ENCODE measurements around the gene NEDD8. TPM values are rescaled to one million over a fixed set of nuclear protein-coding genes. Genes with fewer than 3 reads are reported as not detected.
A peak's percentile ranks its signal among the peaks of the same experiment; 100 is the strongest.
"Not testable (repeated sequence)": the region's sequence is repeated elsewhere in the genome, so short reads cannot be mapped to it uniquely, and the experiment has no call there.

NEDD8 gene
- polyA plus RNA-seq, 1 experiment, result 242 TPM

DNA sequence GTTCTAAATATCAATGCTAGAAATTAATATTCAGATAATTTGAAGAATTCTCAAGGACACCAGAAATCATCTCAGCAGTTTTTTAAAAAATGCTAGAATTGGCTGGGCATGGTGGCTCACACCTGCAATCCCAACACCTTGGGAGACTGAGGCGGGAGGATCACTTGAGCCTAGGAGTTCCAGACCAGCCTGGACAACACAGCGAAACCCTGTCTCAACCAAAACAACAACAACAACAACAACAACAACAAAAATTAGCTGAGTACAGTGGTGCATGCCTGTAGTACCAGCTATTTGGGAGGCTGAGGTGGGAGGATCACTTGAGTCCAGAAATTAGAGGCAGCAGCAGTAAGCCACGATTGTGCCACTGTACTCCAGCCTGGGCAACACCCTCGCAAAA is 13.1 kb downstream of the NEDD8 start:
- TF ChIP-seq, protein P1, sequence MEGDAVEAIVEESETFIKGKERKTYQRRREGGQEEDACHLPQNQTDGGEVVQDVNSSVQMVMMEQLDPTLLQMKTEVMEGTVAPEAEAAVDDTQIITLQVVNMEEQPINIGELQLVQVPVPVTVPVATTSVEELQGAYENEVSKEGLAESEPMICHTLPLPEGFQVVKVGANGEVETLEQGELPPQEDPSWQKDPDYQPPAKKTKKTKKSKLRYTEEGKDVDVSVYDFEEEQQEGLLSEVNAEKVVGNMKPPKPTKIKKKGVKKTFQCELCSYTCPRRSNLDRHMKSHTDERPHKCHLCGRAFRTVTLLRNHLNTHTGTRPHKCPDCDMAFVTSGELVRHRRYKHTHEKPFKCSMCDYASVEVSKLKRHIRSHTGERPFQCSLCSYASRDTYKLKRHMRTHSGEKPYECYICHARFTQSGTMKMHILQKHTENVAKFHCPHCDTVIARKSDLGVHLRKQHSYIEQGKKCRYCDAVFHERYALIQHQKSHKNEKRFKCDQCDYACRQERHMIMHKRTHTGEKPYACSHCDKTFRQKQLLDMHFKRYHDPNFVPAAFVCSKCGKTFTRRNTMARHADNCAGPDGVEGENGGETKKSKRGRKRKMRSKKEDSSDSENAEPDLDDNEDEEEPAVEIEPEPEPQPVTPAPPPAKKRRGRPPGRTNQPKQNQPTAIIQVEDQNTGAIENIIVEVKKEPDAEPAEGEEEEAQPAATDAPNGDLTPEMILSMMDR (IDR thresholded peaks at IDR 0.05; ENCODE audit: insufficient read depth, low read depth, low read length), result no peak
- DNase-seq (ENCODE audit: low read depth), result no peak
- Histone ChIP-seq H3K36me3 (ENCODE audit: control insufficient read depth, insufficient read depth, low read length) (peaks cover 5% of the 10 kb centered on the region), H3K27me3 (ENCODE audit: control insufficient read depth, insufficient read depth, low read length) (no peaks in the 10 kb centered on the region), H3K4me3 (ENCODE audit: low read depth, low read length) (no peak overlapping the region)
- POLR2A ChIA-PET, result interaction anchor here (0.6 kb wide), 1 partner anchor 46 kb away, joined by 6 read pairs; no protein-coding TSS in a partner anchor
- CTCF ChIA-PET, result interaction anchor here (1.1 to 1.2 kb wide), 2 partner anchors 23 to 138 kb away, joined by 3 to 5 read pairs; partner anchors contain the start of gene TINF2

DNA sequence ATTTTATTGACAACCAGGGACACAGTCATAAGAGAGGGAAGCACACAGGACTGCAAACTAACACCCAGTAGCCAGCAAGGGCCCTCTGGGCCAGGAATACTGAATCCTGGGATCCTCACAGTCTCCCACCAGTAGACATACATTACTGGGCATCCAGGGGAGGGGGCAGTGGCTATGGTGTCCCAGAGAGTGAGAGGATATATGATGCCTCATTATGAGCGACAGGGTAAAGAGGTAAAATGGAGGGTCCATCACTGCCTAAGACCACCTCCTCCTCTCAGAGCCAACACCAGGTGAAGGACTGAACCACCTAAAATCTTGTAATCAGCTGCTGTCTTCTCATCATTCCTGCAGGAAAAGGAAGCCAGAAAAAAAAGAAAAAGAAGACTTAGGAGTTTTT is 15.3 kb downstream of the NEDD8 start:
- DNase-seq (ENCODE audit: low read depth); H3K36me3 ChIP-seq (ENCODE audit: control insufficient read depth, insufficient read depth, low read length); H3K4me3 ChIP-seq (ENCODE audit: low read depth, low read length); H3K27me3 ChIP-seq (ENCODE audit: control insufficient read depth, insufficient read depth, low read length); POLR2A ChIA-PET: not testable (repeated sequence)
- CTCF ChIA-PET, result interaction anchor here (0.8 to 2.0 kb wide), 4 partner anchors 11 to 90 kb away, joined by 3 to 8 read pairs (median 3); no protein-coding TSS in a partner anchor

DNA sequence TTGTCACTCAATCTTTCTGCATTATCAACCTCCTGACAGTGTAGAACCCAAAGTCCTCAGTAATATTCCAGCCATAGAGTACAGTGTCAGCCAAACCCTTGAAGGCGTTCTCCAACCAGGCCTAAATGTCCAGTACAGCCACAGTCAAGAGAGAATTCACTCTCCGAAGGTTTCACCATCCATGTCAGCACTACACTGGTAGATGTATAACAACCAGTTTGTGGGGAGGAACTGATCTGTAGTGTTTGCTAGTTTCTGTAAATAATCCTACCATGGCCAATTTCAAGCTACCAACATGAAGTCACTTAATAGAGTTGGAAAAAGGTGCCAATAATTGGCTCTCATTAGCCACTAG is 15.8 kb downstream of the NEDD8 start:
- Histone ChIP-seq H3K4me3 (ENCODE audit: low read depth, low read length) (peak overlapping the region; percentile 64), H3K36me3 (ENCODE audit: control insufficient read depth, insufficient read depth, low read length) (peaks cover 7% of the 10 kb centered on the region), H3K27me3 (ENCODE audit: control insufficient read depth, insufficient read depth, low read length) (no peaks in the 10 kb centered on the region)
- ChIA-PET POLR2A (no interaction called here), CTCF (interaction anchor here (0.8 to 2.0 kb wide), 11 partner anchors 8 to 215 kb away, joined by 3 to 12 read pairs (median 4); partner anchors contain the start of genes DHRS1, IRF9, NOP9 and TINF2)
- TF ChIP-seq, protein P1 (IDR thresholded peaks at IDR 0.05; ENCODE audit: insufficient read depth, low read depth, low read length), result no peak
- no peak for DNase-seq (ENCODE audit: low read depth)

DNA sequence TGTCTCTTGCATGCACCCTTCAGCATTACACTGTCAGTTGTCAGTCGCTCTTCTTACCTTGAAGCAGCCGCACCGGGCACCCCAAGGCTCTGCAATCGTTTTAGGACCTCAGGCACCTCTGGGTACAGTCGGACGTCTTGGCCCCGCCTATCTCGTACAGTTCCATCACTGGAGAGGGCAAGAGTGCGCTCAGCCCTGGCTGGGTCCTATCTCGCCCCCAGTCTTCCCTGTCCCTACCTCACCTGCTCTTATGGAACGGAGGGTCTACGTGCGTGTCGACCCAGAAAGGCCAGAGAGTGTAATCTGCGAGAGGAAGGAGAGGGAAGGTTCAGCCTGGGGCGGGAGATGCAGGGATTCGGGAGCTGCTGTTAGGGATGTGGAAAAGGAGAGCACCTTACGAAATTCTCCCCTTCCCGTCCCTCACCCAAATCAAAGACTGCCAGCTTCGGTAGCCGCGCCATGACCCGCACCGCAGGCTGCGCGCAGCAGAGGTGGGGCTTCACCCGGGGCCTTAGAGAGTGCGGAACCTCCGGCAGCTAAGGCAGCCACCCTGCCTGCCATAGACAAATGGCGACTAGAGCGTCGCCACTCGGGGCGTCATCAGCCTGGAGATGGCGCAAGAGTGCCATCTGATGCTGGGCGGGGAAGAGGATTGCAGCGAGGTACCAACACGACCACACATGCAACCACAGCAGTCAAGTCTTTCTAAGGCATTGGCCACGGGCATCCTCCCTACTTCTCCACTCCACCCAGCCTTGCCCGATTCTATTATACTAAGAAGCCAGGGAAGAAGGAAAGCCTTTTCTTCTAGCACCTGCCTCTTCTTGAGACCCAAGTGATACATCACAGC is 16.4 kb downstream of the NEDD8 start, which contains the start of gene MDP1:
TSS of gene MDP1 (minus strand) at position 572 of the 850 bp plus-strand sequence. CDS start at position 461, 111 bp downstream.
- Histone ChIP-seq H3K27me3 (ENCODE audit: control insufficient read depth, insufficient read depth, low read length) (no peaks in the 10 kb centered on the region), H3K4me3 (ENCODE audit: low read depth, low read length) (peak within 1 kb of the TSS; percentile 64), H3K36me3 (ENCODE audit: control insufficient read depth, insufficient read depth, low read length) (peaks cover 7% of the 10 kb centered on the region)
- peak; percentile 38 for DNase-seq (ENCODE audit: low read depth)
- TF ChIP-seq, protein P1 (IDR thresholded peaks at IDR 0.05; ENCODE audit: insufficient read depth, low read depth, low read length), result peak; percentile 47
- ChIA-PET POLR2A (interaction anchor here (0.6 to 0.7 kb wide), 2 partner anchors 27 to 227 kb away, joined by 3 to 8 read pairs; partner anchors contain the start of gene SDR39U1), CTCF (interaction anchor here (0.8 to 2.0 kb wide), 11 partner anchors 9 to 216 kb away, joined by 3 to 12 read pairs (median 4); partner anchors contain the start of genes DHRS1, IRF9, NOP9 and TINF2)

DNA sequence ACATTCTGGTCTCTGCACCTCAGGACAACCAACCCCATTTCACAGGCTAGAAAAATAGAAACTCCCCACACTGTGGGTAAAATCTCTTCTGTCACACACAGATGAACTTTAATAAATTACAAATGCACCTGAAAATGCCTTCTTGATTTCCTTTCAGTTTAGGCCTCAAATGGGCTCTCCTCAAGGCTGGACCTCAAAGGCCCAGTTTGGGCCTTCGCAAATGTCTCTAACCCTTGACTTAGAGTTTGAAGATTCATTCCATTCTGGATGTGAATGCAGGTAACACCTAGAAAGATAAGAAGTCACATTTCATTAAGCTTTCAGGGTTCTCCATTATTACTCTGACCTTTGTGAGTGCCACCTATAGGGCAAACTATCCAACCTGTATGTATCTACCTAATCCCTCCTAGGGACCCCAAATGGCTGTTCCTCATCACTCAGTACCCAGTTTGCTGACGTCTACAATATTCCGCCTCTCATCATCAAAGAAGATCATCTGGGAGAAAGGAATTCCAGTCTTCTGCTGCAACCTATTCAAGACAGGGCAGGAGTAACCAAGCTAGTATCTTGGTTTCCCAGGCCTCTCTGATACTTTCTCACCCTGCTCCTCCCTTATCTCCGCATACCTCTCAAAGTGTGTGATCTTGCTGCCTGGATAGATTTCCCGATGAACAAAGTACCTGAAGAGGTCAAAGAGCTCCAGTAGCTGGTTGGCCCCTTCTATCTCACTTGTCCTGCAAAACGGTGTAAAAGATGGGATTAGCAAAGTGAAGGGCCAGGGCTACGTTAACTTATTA is 18.1 kb downstream of the NEDD8 start:
- peaks cover 16% of the 10 kb centered on the region for H3K36me3 ChIP-seq (ENCODE audit: control insufficient read depth, insufficient read depth, low read length)
- TF ChIP-seq, protein P1 (IDR thresholded peaks at IDR 0.05; ENCODE audit: insufficient read depth, low read depth, low read length), result no peak
- ChIA-PET CTCF (interaction anchor here (0.9 to 2.4 kb wide), 6 partner anchors 28 to 94 kb away, joined by 3 to 10 read pairs (median 4); partner anchors contain the start of genes CIDEB, IRF9, PSME2 and TINF2), POLR2A (interaction anchor here (0.6 kb wide), 1 partner anchor 9 kb away, joined by 8 read pairs; no protein-coding TSS in a partner anchor)
- no peaks in the 10 kb centered on the region for H3K27me3 ChIP-seq (ENCODE audit: control insufficient read depth, insufficient read depth, low read length)
- peak overlapping the region; percentile 84 for H3K4me3 ChIP-seq (ENCODE audit: low read depth, low read length)
- DNase-seq (ENCODE audit: low read depth), result no peak
